MM.1S (cell line): ENCODE results near the gene SLC39A2.
"Not testable (repeated sequence)": the region's sequence is repeated elsewhere in the genome, so short reads cannot be mapped to it uniquely, and the experiment has no call there.

Experiments used
- EZH2 ChIP-seq: fragments of 300-600 bp; sonication (generic); optimal IDR thresholded peaks from 2 replicates; pipeline ENCODE3; 2017; ENCODE audit warnings: low read depth, mild to moderate bottlenecking, antibody characterized with exemption, low read length, mixed read lengths
- EZH2phosphoT487 ChIP-seq: fragments of 300-600 bp; sonication (generic); IDR thresholded peaks from 2 replicates; pipeline ENCODE4 v1.6.1; 2018; ENCODE audit warnings: antibody characterized with exemption, low read length
- TF ChIP-seq, protein P1 (sequence below): fragments of 300-600 bp; sonication (generic); IDR thresholded peaks from 2 replicates; pipeline ENCODE4 v1.5.1; 2016; ENCODE audit warnings: antibody characterized with exemption, low read length, mixed read lengths

DNA sequence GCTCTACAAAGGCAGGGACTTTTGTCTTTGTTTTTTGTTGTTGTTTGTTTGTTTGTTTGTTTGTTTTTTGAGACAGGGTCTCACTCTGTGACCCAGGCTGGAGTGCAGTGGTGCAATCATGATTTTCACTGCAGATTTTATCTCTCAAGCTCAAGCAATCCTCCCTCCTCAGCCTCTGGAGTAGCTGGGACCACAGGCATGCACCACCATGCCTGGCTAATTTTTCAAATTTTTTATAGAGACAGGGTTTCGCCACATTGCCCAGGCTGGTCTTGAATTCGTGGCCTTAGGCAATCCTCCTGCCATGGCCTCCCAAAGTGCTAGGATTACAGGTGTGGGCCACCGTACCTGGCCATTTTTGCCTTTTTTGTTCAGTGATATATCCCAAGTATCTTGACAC, 41.8 kb downstream of the SLC39A2 start:
- TF ChIP-seq, protein P1, sequence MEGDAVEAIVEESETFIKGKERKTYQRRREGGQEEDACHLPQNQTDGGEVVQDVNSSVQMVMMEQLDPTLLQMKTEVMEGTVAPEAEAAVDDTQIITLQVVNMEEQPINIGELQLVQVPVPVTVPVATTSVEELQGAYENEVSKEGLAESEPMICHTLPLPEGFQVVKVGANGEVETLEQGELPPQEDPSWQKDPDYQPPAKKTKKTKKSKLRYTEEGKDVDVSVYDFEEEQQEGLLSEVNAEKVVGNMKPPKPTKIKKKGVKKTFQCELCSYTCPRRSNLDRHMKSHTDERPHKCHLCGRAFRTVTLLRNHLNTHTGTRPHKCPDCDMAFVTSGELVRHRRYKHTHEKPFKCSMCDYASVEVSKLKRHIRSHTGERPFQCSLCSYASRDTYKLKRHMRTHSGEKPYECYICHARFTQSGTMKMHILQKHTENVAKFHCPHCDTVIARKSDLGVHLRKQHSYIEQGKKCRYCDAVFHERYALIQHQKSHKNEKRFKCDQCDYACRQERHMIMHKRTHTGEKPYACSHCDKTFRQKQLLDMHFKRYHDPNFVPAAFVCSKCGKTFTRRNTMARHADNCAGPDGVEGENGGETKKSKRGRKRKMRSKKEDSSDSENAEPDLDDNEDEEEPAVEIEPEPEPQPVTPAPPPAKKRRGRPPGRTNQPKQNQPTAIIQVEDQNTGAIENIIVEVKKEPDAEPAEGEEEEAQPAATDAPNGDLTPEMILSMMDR = not testable (repeated sequence)
- TF ChIP-seq EZH2, EZH2phosphoT487: not testable (repeated sequence)
